Muscle of arm (tissue), 12 donors: Measurements from ENCODE around the gene MRPS16. TPM values are rescaled to one million over a fixed set of nuclear protein-coding genes. Genes with fewer than 3 reads are reported as not detected.

Experiments used
- DNase-seq: peaks from one replicate; pipeline ENCODE4 v3.0.0-alpha.2; 2013
- polyA plus RNA-seq, 12 donors: library from polyadenylated mRNA; unstranded; fragments of 120-200 nt; gene quantifications; one replicate each; pipeline ENCODE4 v1.2.1, GENCODE V29; 2013; ENCODE audit not compliant: insufficient read length in 12 of 12

MRPS16 gene
- polyA plus RNA-seq, 12 donors, result 51.1 to 160 (median 67.6) TPM; not detected in 1

GRCh38 chr10:73246646-73247508, 5.6 kb downstream of the MRPS16 start, which contains the start of gene DNAJC9:
Gene DNAJC9, minus strand, starts transcription at chr10:73247255. Its CDS starts 66 bp downstream, at chr10:73247189.
- peak; percentile 97 for DNase-seq

DNA sequence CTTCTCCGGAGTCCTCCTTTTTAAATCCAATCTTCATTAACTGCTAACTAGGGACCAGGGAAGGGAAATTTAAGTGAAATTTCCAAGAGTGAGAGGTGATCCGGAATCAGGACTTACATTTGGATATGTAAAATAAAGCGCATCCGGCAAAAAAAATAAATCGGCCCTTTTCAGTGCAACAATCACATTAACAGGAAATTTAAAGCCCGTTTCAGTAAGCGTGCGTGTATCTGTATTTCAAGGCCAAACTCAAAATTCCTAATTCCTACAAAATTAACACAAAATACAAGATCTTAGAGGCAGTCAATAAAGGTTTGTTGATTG, 6.2 kb downstream of the MRPS16 start:
- DNase-seq, result no peak

DNA sequence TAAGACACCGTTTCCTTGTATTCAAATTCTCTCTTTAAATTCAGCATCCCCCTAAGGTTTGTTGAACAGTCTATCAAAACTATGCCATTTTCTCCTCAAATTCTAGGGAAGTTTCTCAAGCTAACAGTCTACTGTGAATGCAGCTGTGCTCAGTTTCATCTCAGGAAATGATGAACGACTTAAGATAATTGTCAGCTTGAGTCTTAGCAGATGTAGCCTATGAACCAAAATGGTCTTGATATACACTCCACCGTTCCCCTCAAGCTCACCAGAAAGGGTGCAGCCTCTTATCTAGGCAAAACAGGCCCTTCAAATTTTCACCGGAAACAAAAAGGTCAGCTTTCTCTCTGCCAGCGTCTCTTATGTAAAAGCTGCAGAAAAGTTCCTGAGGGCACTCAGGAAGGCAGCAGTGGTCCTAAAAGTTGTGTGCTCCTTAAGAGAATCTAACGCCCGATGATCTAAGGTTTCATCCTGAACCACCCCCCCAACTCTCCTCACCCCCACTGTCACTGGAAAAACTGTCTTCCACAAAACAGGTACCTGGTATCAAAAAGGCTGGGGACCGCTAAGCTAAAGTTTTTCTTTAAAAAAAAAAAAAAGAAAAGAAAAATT, 7.5 kb downstream of the MRPS16 start:
- DNase-seq, result no peak

GRCh38 chr10:73239908-73240307, 12.5 kb downstream of the MRPS16 start:
- no peak for DNase-seq

DNA sequence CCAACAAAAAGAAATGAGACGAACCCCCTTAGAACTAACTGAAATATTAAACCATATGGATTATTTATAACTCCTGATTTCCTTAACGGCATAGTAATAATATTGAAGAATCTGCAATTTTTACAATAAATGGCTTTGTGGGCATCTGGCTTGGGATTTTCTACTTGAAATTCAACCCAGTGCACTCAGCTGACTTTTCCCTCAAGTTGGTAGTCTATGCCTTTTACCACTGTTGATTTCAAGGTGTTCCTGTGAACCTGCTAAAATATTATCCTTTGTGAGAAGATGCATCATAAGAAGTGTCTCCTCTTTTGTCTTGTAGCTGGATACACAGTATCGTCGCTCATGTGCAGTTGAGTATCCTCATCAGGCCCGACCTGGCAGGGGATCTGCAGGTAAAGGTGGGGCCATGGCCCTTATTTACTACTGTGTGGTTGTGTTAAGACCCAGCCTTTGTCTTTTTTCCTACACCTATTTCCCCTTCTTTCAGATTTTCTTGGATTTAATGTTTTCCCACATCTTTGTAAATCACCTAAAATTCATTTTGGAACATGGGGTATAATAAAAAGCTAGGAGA, 13.4 kb downstream of the MRPS16 start:
- DNase-seq, result no peak

DNA sequence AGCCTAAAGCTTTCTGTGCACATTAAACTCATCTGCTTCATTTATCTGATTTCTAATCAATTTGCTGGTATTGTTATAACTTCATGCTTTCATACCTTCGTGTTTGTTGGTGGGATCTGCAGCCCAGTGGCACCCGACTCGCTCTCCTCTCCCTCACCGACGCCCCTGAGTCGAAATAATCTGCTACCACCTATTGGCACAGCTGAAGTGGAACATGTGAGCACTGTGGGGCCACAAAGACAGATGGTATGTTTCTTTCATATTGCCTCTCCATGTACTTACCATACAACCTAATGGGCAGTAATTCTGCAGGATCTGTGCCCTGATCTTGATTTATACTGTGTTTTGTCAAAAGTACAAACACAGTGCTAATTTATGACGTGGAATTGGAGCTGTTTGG, 17.7 kb downstream of the MRPS16 start:
- no peak for DNase-seq

- DNase-seq, result no peak
Measured at GRCh38 chr10:73233883-73234282, 18.6 kb downstream of the MRPS16 start.

- DNase-seq, result no peak
Measured at GRCh38 chr10:73232887-73233286, 19.6 kb downstream of the MRPS16 start.

DNA sequence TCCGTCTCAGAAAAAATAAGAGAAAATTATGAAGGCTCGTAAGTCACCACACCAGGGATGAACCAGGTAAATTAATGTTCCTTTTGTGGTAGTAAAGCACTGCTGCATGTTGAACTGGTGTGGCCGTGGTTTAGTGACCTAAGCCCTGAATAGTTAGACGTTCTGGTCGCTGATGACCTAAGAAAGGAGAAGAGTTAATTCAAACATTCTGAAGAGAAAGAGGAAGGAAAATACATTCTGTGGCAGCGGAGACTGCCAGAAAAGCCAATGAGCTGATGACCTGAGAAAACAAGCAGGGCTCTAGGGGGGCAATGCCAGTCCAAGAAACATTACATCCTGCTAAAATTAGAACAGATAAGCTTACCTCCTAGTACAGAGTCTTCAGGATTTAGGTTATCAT, 22.9 kb downstream of the MRPS16 start:
- no peak for DNase-seq

- no peak for DNase-seq
Measured at GRCh38 chr10:73228247-73228646, 24.2 kb downstream of the MRPS16 start.

- no peak for DNase-seq
Measured at GRCh38 chr10:73226663-73227062, 25.8 kb downstream of the MRPS16 start.

GRCh38 chr10:73225518-73225917, 26.9 kb downstream of the MRPS16 start:
- no peak for DNase-seq

DNA sequence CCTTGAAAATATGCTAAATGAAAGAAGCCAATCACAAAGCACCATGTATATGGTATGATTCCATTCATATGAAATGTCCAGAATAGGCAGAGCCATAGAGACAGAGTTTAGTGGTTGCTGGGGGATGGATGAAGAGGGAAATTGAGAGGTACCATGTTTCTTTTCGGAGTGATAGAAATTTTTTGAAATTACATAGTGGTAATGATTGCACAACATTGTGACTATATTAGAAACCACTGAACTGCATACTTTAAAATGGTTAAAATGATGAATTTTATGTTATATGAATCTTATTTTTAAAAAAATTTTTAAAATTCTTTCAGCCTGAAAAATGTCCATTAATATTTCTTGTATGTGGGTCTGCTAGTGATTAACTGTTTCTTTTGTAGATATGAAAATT, 31.5 kb downstream of the MRPS16 start:
- no peak for DNase-seq

DNA sequence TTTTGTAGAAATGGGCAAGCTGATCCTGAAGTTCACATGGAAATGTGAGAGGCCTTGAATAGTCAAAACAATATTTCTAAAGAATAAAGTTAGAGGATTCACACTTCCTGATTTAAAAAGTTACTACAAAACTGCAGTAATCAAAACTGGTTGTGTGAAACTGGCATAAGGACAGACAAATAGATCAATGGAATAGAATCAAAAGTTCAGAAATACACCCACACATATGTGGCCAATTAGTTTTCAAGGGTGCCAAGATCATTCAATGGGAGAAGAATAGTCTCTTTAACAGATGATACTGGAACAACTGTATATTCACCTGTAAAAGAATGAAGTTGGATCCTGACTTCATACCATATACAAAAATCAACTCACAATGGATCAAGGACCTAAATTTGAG, 33.1 kb downstream of the MRPS16 start:
- no peak for DNase-seq

GRCh38 chr10:73218431-73219191, 33.8 kb downstream of the MRPS16 start:
- DNase-seq, result no peak

DNA sequence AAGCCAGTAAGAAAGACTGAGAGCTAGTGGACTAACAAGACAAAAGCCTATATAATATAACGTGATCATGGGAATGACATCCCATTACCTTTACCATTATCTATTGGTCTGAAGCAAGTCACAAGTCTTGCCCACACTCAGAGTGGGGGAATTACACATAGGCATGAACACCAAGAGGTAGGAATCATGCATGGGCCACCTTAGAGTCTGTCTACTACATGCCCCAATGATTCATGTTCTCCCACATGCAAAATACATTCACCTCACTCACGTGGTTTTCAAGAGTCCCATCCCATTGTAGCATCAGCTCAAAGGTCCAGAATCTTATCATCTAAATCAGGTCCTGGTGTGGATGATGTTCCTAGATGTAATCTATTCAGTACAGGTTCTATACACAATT, 34.8 kb downstream of the MRPS16 start:
- DNase-seq, result no peak

- DNase-seq, result no peak
Measured at GRCh38 chr10:73215749-73216148, 36.7 kb downstream of the MRPS16 start.

GRCh38 chr10:73211106-73211811, 41.2 kb downstream of the MRPS16 start:
- no peak for DNase-seq

DNA sequence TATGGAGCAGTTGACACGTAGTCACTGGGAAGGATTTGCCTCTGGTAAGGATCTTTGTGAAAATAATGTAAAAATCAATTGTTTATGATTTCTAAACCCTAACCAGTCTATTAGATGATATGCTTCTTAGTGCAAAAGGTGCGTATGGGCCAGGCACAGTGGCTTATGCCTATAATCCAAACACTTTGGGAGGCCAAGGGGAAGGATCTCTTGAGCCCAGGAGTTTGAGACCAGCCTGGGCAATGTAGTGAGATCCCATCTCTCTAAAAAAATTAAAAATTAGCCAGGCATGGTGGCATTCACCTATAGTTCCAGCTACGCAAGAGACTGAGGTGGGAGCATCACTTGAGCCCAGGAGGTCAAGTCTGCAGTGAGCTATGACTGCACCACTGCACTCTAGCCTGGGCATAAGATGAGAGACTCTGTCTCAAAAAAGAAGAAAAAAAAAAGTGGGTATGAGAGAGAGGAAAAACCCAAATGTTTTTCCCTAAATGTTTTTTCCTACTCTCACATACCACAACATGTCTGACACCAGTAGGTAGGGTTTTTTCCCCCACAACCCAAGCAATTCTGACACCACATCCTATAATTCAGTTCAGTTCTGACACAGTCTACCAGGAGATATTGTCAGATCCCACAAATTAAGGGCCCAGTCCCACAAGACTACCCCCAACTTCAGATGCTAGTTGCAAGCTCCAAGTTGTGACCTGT, 41.9 kb downstream of the MRPS16 start:
- no peak for DNase-seq

DNA sequence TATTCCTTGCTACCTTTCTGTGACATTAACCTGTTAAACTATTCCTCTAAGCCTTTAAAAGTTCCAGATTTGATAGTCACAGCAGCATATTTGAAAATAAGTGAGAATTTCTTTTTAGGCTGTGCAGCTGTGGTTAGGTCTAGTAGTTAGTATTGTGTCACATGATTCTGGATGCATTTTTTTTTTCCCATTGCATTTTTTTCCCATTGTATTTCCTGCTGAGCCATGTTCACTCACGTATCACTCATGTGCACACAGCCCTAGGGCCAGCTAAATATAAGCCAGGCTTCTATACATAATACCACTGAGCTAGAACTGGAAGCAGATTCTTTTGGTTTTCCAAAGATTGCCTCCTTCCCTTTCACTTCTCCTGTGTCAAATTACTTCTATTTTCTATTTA, 42.7 kb downstream of the MRPS16 start:
- no peak for DNase-seq

- DNase-seq, result no peak
Measured at GRCh38 chr10:73207883-73208282, 44.6 kb downstream of the MRPS16 start.
